RWPE1 (cell line): ENCODE results near the gene CARMIL1.

Source experiments
- CTCF ChIA-PET: fragments of 350-600 bp; sonication (Branson Sonifier 250); formaldehyde crosslinking; extraction: SDS; loops from one replicate; lab custom pipeline; 2021; lab: Yijun Ruan, JAX
- POLR2A ChIA-PET: fragments of 400-600 bp; formaldehyde crosslinking; extraction: SDS; loops from one replicate; lab custom pipeline; 2020; ENCODE audit warnings: antibody characterized with exemption; ENCODE audit not compliant: low non-redundant PET; lab: Yijun Ruan, JAX
- DNase-seq: peaks from one replicate; pipeline ENCODE4 v3.0.0; 2012; ENCODE audit warnings: low spot score
- H3K27ac ChIP-seq: fragments of 450-650 bp; 2 replicates; pipeline ENCODE4 v1.5.1; 2017
- CTCF ChIP-seq: fragments of 450-650 bp; conservative IDR thresholded peaks from 2 replicates; pipeline ENCODE4 v1.5.1; 2017; ENCODE audit warnings: low read depth, mild to moderate bottlenecking

The CARMIL1 gene

DNA sequence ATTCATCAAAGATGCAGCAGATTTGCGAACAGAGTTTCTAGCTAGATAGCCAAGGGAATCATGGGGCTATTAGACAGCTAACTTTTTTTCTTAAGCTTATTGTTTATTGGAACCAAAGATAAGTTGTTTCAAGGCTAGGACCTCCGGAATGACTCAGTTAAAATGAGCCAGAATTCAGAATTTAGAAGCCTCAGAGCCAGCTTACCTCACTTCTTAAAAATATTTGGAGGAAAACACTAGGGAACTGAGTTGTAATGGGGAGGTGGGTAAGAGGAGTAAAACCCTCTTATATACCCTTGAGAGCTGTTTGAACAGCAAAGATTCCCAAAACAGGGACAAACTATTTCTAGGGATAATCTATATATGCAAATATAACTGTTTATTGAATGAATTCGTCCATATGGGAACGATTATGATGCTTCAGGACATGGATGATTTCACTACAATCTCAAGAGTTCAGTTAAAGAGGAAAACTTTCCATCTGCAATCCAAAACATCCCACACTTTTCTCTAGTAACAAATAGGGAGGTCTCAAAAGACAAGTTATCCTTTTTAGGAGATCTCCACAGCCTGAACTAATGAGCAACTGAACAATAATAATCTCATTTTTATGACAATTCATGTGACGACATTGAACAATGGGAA is 12.6 kb upstream of the CARMIL1 start:
- DNase-seq, result no peak
- ChIA-PET CTCF (interaction anchor here (0.6 to 2.1 kb wide), 8 partner anchors 11 to 341 kb away, joined by 3 to 12 read pairs (median 7); no protein-coding TSS in a partner anchor), POLR2A (no interaction called here)
- TF ChIP-seq CTCF, result no peak
- no peak overlapping the region for H3K27ac ChIP-seq

DNA sequence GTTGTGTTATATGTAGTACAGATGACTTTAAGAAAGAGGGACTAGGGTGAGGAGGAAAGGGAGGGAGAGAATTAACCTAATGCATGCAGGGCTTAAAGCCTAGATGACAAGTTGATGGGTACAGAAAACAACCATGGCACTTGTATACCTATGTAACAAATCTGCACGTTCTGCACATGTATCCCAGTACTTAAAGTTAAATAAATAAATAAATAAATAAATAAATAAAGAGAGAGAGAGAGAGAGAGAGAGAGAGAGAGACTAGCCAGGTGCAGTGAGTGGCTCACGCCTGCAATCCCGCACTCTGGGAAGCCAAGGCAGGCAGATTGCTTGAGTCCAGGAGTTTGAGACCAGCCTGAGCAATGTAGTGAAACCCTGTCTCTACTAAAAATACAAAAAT is 11.5 kb upstream of the CARMIL1 start:
- no peak for TF ChIP-seq CTCF
- no peak for DNase-seq
- CTCF ChIA-PET, result no interaction called here
- POLR2A ChIA-PET, result no interaction called here
- H3K27ac ChIP-seq, result no peak overlapping the region

GRCh38 chr6:25270559-25270958 is 8.6 kb upstream of the CARMIL1 start:
- ChIA-PET POLR2A (no interaction called here), CTCF (interaction anchor here (0.6 to 1.3 kb wide), 6 partner anchors 9 to 286 kb away, joined by 3 to 4 read pairs (median 3); partner anchors contain the start of gene CARMIL1)
- no peak for DNase-seq
- TF ChIP-seq CTCF, result no peak
- H3K27ac ChIP-seq, result no peak overlapping the region

DNA sequence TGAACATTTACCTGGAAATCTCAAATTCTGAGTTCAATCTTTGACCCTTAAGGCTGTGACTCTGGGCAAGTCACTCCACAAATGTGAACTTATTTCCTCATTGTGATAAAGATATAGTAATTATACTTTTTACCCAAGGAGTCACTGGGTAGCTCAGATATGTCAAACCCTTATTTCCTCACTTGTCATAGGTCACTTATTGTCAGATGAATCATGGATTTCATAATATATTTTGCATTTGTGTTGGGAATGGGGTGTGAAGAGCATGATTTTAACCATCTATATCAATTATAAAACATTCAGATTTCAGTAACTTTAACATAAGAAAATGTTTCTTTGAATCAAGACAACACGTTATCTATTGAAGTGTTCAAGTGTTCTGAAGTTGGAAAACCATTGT is 3.7 kb upstream of the CARMIL1 start:
- ChIA-PET CTCF (interaction anchor here (1.7 kb wide), 1 partner anchor 10 kb away, joined by 5 read pairs; no protein-coding TSS in a partner anchor), POLR2A (no interaction called here)
- TF ChIP-seq CTCF, result no peak
- no peak for DNase-seq
- H3K27ac ChIP-seq, result no peak overlapping the region

GRCh38 chr6:25277386-25277785 is 1.8 kb upstream of the CARMIL1 start:
- POLR2A ChIA-PET, result no interaction called here
- H3K27ac ChIP-seq, result no peak overlapping the region
- TF ChIP-seq CTCF, result no peak
- CTCF ChIA-PET, result interaction anchor here (1.9 to 3.0 kb wide), 2 partner anchors 12 to 279 kb away, joined by 12 to 17 read pairs; no protein-coding TSS in a partner anchor
- no peak for DNase-seq

DNA sequence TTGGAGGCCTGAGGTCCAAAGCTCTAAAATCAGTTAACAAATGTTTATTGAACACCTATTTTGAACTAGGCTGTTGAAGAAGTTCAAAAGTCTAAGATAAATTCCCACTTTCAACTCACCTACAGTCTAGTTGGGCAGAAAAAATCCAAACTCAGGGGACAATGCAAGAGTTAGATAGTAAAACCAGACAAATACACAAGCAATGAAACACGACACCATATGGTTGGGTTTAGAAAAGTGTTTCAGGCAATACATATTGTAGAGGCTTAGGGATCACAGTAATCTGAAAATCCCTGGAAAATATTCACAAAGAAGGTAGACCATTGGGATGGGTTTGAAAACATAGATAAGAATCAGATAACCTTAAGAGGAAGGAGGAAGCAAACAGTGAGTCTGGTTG is 1.3 kb upstream of the CARMIL1 start:
- POLR2A ChIA-PET, result no interaction called here
- no peak for TF ChIP-seq CTCF
- CTCF ChIA-PET, result interaction anchor here (0.8 to 3.0 kb wide), 5 partner anchors 12 to 279 kb away, joined by 3 to 34 read pairs (median 12); no protein-coding TSS in a partner anchor
- H3K27ac ChIP-seq, result no peak overlapping the region
- DNase-seq, result no peak
